WTC11 (cell line): ENCODE data around the gene EHF. TPM values are rescaled to one million over a fixed set of nuclear protein-coding genes. Genes with fewer than 3 reads are reported as not detected.

ENCODE experiments used
- ATAC-seq: fragments of 200-7000 bp; cut with Tn5 transposase; 2 replicates; pipeline ENCODE4 v1.10.0; 2021; ENCODE audit warnings: mild to moderate bottlenecking, moderate library complexity
- CTCF ChIA-PET: fragments of 300-600 bp; sonication (Branson Sonifier 250); formaldehyde crosslinking; loops from one replicate; lab custom pipeline; 2021; ENCODE audit warnings: antibody characterized with exemption; lab: Charles Lee
- POLR2A ChIA-PET: fragments of 350-600 bp; sonication (Branson Sonifier 250); formaldehyde crosslinking; loops from one replicate; lab custom pipeline; 2021; ENCODE audit warnings: antibody characterized with exemption; lab: Charles Lee
- DNase-seq: peaks from one replicate; pipeline ENCODE4 v3.0.0; 2021; ENCODE audit warnings: low spot score
- H3K27ac Mint-ChIP-seq: 2 replicates; pipeline ENCODE4 v1.8.0; 2021; ENCODE audit warnings: mixed read lengths
- H3K27me3 Mint-ChIP-seq: 2 replicates; pipeline ENCODE4 v1.8.0; 2021; ENCODE audit warnings: low read depth, mild to moderate bottlenecking, moderate library complexity, mixed read lengths
- H3K36me3 Mint-ChIP-seq: 2 replicates; pipeline ENCODE4 v1.8.0; 2021; ENCODE audit warnings: mixed read lengths
- H3K4me1 Mint-ChIP-seq: 2 replicates; pipeline ENCODE4 v1.8.0; 2022; ENCODE audit warnings: mixed read lengths
- H3K4me3 Mint-ChIP-seq: 2 replicates; pipeline ENCODE4 v1.8.0; 2021; ENCODE audit warnings: mild to moderate bottlenecking, moderate library complexity, mixed read lengths
- H3K9me3 Mint-ChIP-seq: 2 replicates; pipeline ENCODE4 v1.8.0; 2021; ENCODE audit warnings: mixed read lengths
- CBFB ChIP-seq: sonication (generic); formaldehyde crosslinking; IDR thresholded peaks from 2 replicates; pipeline ENCODE4 v1.8.1; 2022; ENCODE audit warnings: mild to moderate bottlenecking, low read depth, missing genetic modification reagents
- CREB1 ChIP-seq: sonication (generic); formaldehyde crosslinking; IDR thresholded peaks from 2 replicates; pipeline ENCODE4 v1.8.0; 2023; ENCODE audit warnings: mild to moderate bottlenecking, missing genetic modification reagents
- ELF4 ChIP-seq: sonication (generic); formaldehyde crosslinking; IDR thresholded peaks from 2 replicates; pipeline ENCODE4 v1.8.1; 2022; ENCODE audit warnings: low read depth, mild to moderate bottlenecking, moderate library complexity, missing genetic modification reagents
- ESRRA ChIP-seq: sonication (generic); formaldehyde crosslinking; IDR thresholded peaks from 2 replicates; pipeline ENCODE4 v1.8.1; 2022; ENCODE audit warnings: mild to moderate bottlenecking, missing genetic modification reagents, borderline replicate concordance
- ETV6 ChIP-seq: sonication (generic); formaldehyde crosslinking; IDR thresholded peaks from 2 replicates; pipeline ENCODE4 v1.8.1; 2022; ENCODE audit warnings: mild to moderate bottlenecking, missing genetic modification reagents
- FOXJ3 ChIP-seq: sonication (generic); formaldehyde crosslinking; IDR thresholded peaks from 2 replicates; pipeline ENCODE4 v1.9.0; 2021; ENCODE audit warnings: missing genetic modification reagents, mild to moderate bottlenecking, borderline replicate concordance
- GRHL2 ChIP-seq: fragments of 250-450 bp; sonication (Bioruptor Pico); IDR thresholded peaks from 2 replicates; pipeline ENCODE4 v1.8.0; 2022; ENCODE audit warnings: mild to moderate bottlenecking, moderate library complexity; ENCODE audit not compliant: insufficient replicate concordance, severe bottlenecking
- GTF2I ChIP-seq: fragments of 250-450 bp; sonication (Bioruptor Pico); conservative IDR thresholded peaks from 2 replicates; pipeline ENCODE4 v1.4.0; 2021; ENCODE audit warnings: mild to moderate bottlenecking
- MYBL2 ChIP-seq: sonication (generic); formaldehyde crosslinking; IDR thresholded peaks from 2 replicates; pipeline ENCODE4 v1.8.1; 2023; ENCODE audit warnings: mild to moderate bottlenecking, moderate library complexity, missing genetic modification reagents
- NFYB ChIP-seq: sonication (generic); formaldehyde crosslinking; conservative IDR thresholded peaks from 2 replicates; pipeline ENCODE4 v1.8.0; 2022; ENCODE audit warnings: low read depth, missing genetic modification reagents
- NR2C2 ChIP-seq: sonication (generic); formaldehyde crosslinking; IDR thresholded peaks from 2 replicates; pipeline ENCODE4 v1.8.0; 2022; ENCODE audit warnings: mild to moderate bottlenecking, missing genetic modification reagents
- OVOL2 ChIP-seq: fragments of 250-450 bp; sonication (Bioruptor Pico); IDR thresholded peaks from 2 replicates; pipeline ENCODE4 v1.9.0; 2021; ENCODE audit warnings: mild to moderate bottlenecking, borderline replicate concordance
- PRRX2 ChIP-seq: fragments of 250-450 bp; sonication (Bioruptor Pico); IDR thresholded peaks from 2 replicates; pipeline ENCODE4 v1.8.0; 2021; ENCODE audit warnings: mild to moderate bottlenecking
- RELA ChIP-seq: sonication (generic); formaldehyde crosslinking; IDR thresholded peaks from 2 replicates; pipeline ENCODE4 v1.8.1; 2022; ENCODE audit warnings: missing genetic modification reagents, mild to moderate bottlenecking, borderline replicate concordance
- RORB ChIP-seq: fragments of 250-450 bp; sonication (Bioruptor Pico); IDR thresholded peaks from 2 replicates; pipeline ENCODE4 v1.9.0; 2021; ENCODE audit warnings: mild to moderate bottlenecking
- SP1 ChIP-seq: sonication (generic); formaldehyde crosslinking; conservative IDR thresholded peaks from 2 replicates; pipeline ENCODE4 v1.8.1; 2022; ENCODE audit warnings: missing genetic modification reagents
- TCF7 ChIP-seq: sonication (generic); formaldehyde crosslinking; IDR thresholded peaks from 2 replicates; pipeline ENCODE4 v1.8.0; 2022; ENCODE audit warnings: mild to moderate bottlenecking, low read depth, missing genetic modification reagents, moderate library complexity
- TP53 ChIP-seq: sonication (generic); formaldehyde crosslinking; IDR thresholded peaks from 2 replicates; pipeline ENCODE4 v1.8.1; 2023; ENCODE audit warnings: mild to moderate bottlenecking, missing genetic modification reagents
- ZNF121 ChIP-seq: sonication (generic); formaldehyde crosslinking; IDR thresholded peaks from 2 replicates; pipeline ENCODE4 v1.8.0; 2023; ENCODE audit warnings: missing genetic modification reagents
- ZNF138 ChIP-seq: sonication (generic); formaldehyde crosslinking; conservative IDR thresholded peaks from 2 replicates; pipeline ENCODE4 v1.8.1; 2022; ENCODE audit warnings: mild to moderate bottlenecking, moderate library complexity, missing genetic modification reagents
- ZNF263 ChIP-seq: sonication (generic); formaldehyde crosslinking; IDR thresholded peaks from 2 replicates; pipeline ENCODE4 v1.8.1; 2022; ENCODE audit warnings: low read depth, mild to moderate bottlenecking, moderate library complexity, missing genetic modification reagents
- ZNF317 ChIP-seq: sonication (generic); formaldehyde crosslinking; IDR thresholded peaks from 2 replicates; pipeline ENCODE4 v1.8.1; 2023; ENCODE audit warnings: low read depth, mild to moderate bottlenecking, moderate library complexity, missing genetic modification reagents, borderline replicate concordance
- total RNA-seq: library from RNA; stranded (reverse); gene quantifications from 3 replicates; pipeline ENCODE4 v1.2.3, GENCODE V29; 2021
- TF ChIP-seq, protein P1 (sequence below): fragments of 250-450 bp; sonication (Bioruptor Pico); IDR thresholded peaks from 2 replicates; pipeline ENCODE4 v1.9.0; 2021; ENCODE audit warnings: mild to moderate bottlenecking
- TF ChIP-seq, protein P2 (sequence below): sonication (generic); formaldehyde crosslinking; IDR thresholded peaks from 2 replicates; pipeline ENCODE4 v1.8.0; 2022; ENCODE audit warnings: mild to moderate bottlenecking, missing genetic modification reagents
- TF ChIP-seq, protein P3 (sequence below): sonication (generic); formaldehyde crosslinking; IDR thresholded peaks from 2 replicates; pipeline ENCODE4 v1.8.1; 2023; ENCODE audit warnings: mild to moderate bottlenecking, missing genetic modification reagents
- TF ChIP-seq, protein P4 (sequence below): fragments of 250-450 bp; sonication (Bioruptor Pico); conservative IDR thresholded peaks from 2 replicates; pipeline ENCODE4 v1.9.0; 2021; ENCODE audit warnings: mild to moderate bottlenecking
- TF ChIP-seq, protein P5 (sequence below): sonication (generic); formaldehyde crosslinking; IDR thresholded peaks from 2 replicates; pipeline ENCODE4 v1.8.0; 2023; ENCODE audit warnings: missing genetic modification reagents
- TF ChIP-seq, protein P6 (sequence below): sonication (generic); formaldehyde crosslinking; IDR thresholded peaks from 2 replicates; pipeline ENCODE4 v1.8.1; 2023; ENCODE audit warnings: mild to moderate bottlenecking, moderate library complexity, missing genetic modification reagents

Gene EHF
- total RNA-seq, 1 experiment from 2014 or later = 0.46 TPM

DNA sequence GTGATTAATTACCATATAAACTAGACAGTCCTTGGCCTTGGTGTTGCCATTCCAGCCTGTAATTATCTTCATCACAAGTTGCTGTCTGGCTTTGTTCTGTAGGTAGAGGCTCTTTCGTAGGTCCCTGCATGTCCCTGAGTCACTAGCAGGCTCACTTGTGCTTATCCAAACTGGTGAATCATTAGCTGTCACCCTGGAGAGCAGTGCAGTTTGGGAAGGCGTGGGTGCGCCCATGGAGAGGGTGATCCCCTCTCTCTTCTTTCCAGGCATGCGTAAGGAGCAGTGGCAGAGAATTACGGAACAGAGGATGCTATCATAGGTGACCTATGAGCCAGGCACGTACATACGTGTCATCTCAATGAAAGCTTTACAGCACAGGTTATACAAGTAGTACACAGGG, 11.0 kb upstream of the EHF start (continued):
- TF ChIP-seq, protein P1, sequence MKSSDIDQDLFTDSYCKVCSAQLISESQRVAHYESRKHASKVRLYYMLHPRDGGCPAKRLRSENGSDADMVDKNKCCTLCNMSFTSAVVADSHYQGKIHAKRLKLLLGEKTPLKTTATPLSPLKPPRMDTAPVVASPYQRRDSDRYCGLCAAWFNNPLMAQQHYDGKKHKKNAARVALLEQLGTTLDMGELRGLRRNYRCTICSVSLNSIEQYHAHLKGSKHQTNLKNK (CRISPR knock-in tag) = no peak
- TF ChIP-seq CREB1 (CRISPR knock-in tag) = no peak
- no peak for TF ChIP-seq GTF2I (CRISPR knock-in tag)
- TF ChIP-seq FOXJ3 (CRISPR knock-in tag) = no peak
- TF ChIP-seq RELA = no peak
- no peak for TF ChIP-seq ZNF138
- no peak for TF ChIP-seq SP1

DNA sequence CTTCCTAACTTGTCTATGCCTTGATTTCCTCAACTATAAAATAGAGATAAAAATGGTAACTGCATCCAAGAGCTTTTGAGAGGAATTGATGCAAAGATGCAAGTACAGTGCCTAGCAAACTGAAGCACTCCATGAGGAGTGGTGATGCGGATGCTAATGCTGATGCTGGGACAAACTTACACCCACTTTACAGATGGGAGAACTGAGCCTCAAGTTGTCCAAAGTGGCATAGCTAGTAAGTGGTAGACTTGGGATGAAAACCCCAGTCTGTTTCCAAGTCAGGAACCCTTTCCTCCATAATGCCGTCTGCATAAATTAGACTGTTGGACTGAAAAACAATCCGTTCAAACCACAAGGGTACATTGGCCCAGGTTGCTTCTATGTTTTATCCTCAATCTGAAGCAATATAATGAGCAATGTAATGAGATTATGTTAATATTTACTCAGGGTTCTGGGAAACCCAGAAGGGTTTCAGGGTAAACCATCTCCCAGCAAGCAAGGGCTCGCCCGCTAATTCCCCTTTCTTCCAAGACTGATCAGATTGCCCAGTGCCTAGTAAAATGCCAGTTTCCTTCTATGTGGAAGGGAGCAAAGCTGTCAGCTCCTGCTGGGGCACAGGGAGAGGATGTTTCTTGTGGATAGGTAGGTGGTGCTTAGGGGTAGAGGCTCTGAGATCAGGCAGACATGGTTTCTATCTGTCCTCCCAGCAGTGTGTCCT, 10.4 kb upstream of the EHF start:
- no peaks in the 10 kb centered on the region for H3K36me3 Mint-ChIP-seq
- no peak overlapping the region for H3K27ac Mint-ChIP-seq
- ChIA-PET POLR2A (no interaction called here), CTCF (no interaction called here)
- ATAC-seq (no peak), DNase-seq (no peak)
- TF ChIP-seq TP53 (CRISPR knock-in tag) (no peak), ZNF317 (CRISPR knock-in tag) (no peak), NFYB (no peak), OVOL2 (CRISPR knock-in tag) (no peak), PRRX2 (CRISPR knock-in tag) (no peak), NR2C2 (CRISPR knock-in tag) (no peak)
- TF ChIP-seq, protein P2, sequence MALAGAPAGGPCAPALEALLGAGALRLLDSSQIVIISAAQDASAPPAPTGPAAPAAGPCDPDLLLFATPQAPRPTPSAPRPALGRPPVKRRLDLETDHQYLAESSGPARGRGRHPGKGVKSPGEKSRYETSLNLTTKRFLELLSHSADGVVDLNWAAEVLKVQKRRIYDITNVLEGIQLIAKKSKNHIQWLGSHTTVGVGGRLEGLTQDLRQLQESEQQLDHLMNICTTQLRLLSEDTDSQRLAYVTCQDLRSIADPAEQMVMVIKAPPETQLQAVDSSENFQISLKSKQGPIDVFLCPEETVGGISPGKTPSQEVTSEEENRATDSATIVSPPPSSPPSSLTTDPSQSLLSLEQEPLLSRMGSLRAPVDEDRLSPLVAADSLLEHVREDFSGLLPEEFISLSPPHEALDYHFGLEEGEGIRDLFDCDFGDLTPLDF (CRISPR knock-in tag) = no peak
- TF ChIP-seq, protein P3, sequence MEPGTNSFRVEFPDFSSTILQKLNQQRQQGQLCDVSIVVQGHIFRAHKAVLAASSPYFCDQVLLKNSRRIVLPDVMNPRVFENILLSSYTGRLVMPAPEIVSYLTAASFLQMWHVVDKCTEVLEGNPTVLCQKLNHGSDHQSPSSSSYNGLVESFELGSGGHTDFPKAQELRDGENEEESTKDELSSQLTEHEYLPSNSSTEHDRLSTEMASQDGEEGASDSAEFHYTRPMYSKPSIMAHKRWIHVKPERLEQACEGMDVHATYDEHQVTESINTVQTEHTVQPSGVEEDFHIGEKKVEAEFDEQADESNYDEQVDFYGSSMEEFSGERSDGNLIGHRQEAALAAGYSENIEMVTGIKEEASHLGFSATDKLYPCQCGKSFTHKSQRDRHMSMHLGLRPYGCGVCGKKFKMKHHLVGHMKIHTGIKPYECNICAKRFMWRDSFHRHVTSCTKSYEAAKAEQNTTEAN (CRISPR knock-in tag) = no peak
- TF ChIP-seq, protein P4, sequence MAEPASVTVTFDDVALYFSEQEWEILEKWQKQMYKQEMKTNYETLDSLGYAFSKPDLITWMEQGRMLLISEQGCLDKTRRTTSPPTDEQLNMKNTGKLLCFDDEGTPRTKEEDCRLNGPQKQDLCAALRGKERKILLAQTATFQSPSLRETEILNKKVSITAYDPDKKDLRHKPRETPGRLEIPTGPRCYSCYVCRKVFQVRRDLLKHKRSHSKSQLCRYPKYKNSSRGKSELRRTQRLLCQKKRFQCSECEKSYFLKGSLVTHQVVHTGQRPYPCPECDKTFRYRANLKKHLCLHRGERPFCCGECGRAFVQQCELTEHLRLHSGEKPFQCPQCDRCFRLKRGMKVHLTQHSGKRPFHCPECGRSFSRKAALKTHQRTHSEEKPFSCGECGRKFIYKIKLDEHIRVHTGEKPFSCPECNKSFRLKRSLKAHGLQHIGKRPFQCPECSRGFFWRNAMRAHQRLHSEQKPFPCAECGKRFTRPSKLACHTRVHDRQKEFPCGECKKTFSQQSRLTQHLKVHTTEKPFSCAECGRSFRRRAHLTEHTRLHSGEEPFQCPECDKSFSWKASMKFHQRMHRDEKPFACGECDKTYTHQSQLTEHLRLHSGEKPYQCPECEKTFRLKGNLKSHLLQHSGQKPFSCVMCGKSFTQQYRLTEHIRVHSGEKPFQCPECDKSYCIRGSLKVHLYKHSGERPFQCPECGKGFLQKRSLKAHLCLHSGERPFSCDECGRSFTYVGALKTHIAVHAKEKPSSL = no peak
- peaks cover 12% of the 10 kb centered on the region for H3K4me1 Mint-ChIP-seq
- no peak overlapping the region for H3K4me3 Mint-ChIP-seq
- H3K27me3 Mint-ChIP-seq = no peaks in the 10 kb centered on the region; the same call in 1 of the 2 replicates
- H3K9me3 Mint-ChIP-seq = no peaks in the 10 kb centered on the region

DNA sequence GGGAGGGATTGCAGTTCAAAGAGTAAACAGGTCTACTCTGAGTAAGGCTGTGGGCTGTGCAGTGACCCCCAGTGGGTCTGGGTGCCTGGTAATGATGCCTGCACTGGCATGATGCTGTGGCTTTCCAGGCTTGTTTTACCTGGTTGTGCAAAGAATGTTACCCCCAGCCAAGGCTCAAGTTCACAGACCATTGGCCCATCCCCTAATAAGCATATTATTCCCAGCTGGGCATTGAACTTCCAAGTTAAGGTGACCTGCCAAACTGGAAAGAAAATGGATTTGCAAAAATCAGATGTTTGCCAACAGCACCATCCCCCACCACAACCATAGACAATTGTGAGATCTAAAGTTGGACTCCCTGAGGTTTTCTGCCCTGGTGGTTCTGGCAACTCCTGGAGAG, 7.9 kb upstream of the EHF start:
- H3K9me3 Mint-ChIP-seq = no peaks in the 10 kb centered on the region
- ATAC-seq (no peak), DNase-seq (no peak)
- no peaks in the 10 kb centered on the region; the same call in 1 of the 2 replicates for H3K27me3 Mint-ChIP-seq
- H3K4me1 Mint-ChIP-seq = peaks cover 20% of the 10 kb centered on the region
- POLR2A ChIA-PET = interaction anchor here (0.6 kb wide), 1 partner anchor 212 kb away, joined by 3 read pairs; no protein-coding TSS in a partner anchor
- no peak overlapping the region for H3K27ac Mint-ChIP-seq
- H3K4me3 Mint-ChIP-seq = no peak overlapping the region
- no peaks in the 10 kb centered on the region for H3K36me3 Mint-ChIP-seq
- CTCF ChIA-PET = no interaction called here
- TF ChIP-seq RORB (CRISPR knock-in tag) (no peak), ELF4 (CRISPR knock-in tag) (no peak), ETV6 (no peak), ZNF263 (CRISPR knock-in tag) (no peak), CBFB (CRISPR knock-in tag) (no peak), FOXJ3 (CRISPR knock-in tag) (no peak), ESRRA (CRISPR knock-in tag) (no peak), GTF2I (CRISPR knock-in tag) (no peak), TP53 (CRISPR knock-in tag) (no peak), MYBL2 (no peak), TCF7 (CRISPR knock-in tag) (no peak), GRHL2 (CRISPR knock-in tag) (no peak), ZNF121 (CRISPR knock-in tag) (no peak)
- TF ChIP-seq, protein P5, sequence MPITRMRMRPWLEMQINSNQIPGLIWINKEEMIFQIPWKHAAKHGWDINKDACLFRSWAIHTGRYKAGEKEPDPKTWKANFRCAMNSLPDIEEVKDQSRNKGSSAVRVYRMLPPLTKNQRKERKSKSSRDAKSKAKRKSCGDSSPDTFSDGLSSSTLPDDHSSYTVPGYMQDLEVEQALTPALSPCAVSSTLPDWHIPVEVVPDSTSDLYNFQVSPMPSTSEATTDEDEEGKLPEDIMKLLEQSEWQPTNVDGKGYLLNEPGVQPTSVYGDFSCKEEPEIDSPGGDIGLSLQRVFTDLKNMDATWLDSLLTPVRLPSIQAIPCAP = no peak
- TF ChIP-seq, protein P6, sequence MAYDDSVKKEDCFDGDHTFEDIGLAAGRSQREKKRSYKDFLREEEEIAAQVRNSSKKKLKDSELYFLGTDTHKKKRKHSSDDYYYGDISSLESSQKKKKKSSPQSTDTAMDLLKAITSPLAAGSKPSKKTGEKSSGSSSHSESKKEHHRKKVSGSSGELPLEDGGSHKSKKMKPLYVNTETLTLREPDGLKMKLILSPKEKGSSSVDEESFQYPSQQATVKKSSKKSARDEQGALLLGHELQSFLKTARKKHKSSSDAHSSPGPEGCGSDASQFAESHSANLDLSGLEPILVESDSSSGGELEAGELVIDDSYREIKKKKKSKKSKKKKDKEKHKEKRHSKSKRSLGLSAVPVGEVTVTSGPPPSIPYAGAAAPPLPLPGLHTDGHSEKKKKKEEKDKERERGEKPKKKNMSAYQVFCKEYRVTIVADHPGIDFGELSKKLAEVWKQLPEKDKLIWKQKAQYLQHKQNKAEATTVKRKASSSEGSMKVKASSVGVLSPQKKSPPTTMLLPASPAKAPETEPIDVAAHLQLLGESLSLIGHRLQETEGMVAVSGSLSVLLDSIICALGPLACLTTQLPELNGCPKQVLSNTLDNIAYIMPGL (CRISPR knock-in tag) = no peak
